Activated CD8-positive, alpha-beta memory T cell treated with anti-CD3 and anti-CD28 coated beads, Interleukin-2, amount 10 ng/mL, durations not matched to agents 7 days and 5 days (primary cell): Measurements from ENCODE around the gene KATNAL1. TPM values are rescaled to one million over a fixed set of nuclear protein-coding genes. Genes with fewer than 3 reads are reported as not detected.
A peak's percentile ranks its signal among the peaks of the same experiment; 100 is the strongest.

ENCODE experiments used
- ATAC-seq: fragments of 150-1000 bp; cut with Tn5 transposase; one replicate; pipeline ENCODE4 v1.10.0; 2021; ENCODE audit warnings: moderate library complexity
- CTCF ChIA-PET: fragments of 350-600 bp; sonication (Branson Sonifier 250); formaldehyde crosslinking; loops from one replicate; lab custom pipeline; 2021; ENCODE audit warnings: antibody characterized with exemption; lab: Charles Lee
- DNase-seq: peaks from one replicate; pipeline ENCODE4 v3.0.0-alpha.2; 2020
- H3K27ac Mint-ChIP-seq: one replicate; pipeline ENCODE4 v1.8.0; 2021; ENCODE audit warnings: mild to moderate bottlenecking, mixed read lengths
- H3K27me3 Mint-ChIP-seq: one replicate; pipeline ENCODE4 v1.8.0; 2021; ENCODE audit warnings: mixed read lengths
- H3K36me3 Mint-ChIP-seq: one replicate; pipeline ENCODE4 v1.8.0; 2021; ENCODE audit warnings: mild to moderate bottlenecking, mixed read lengths
- H3K4me1 Mint-ChIP-seq: one replicate; pipeline ENCODE4 v1.8.0; 2021; ENCODE audit warnings: mixed read lengths
- H3K4me3 Mint-ChIP-seq: one replicate; pipeline ENCODE4 v1.8.0; 2021; ENCODE audit warnings: mild to moderate bottlenecking, moderate library complexity, mixed read lengths
- H3K9me3 Mint-ChIP-seq: one replicate; pipeline ENCODE4 v1.8.0; 2022; ENCODE audit warnings: low read depth, mixed read lengths
- total RNA-seq, 2 experiments: library from RNA; stranded (reverse); gene quantifications; one replicate each; pipeline ENCODE4 v1.2.3, GENCODE V29; 2021

Gene KATNAL1
- total RNA-seq, 2 experiments from 2014 or later, result 24.6 to 38.2 TPM

DNA sequence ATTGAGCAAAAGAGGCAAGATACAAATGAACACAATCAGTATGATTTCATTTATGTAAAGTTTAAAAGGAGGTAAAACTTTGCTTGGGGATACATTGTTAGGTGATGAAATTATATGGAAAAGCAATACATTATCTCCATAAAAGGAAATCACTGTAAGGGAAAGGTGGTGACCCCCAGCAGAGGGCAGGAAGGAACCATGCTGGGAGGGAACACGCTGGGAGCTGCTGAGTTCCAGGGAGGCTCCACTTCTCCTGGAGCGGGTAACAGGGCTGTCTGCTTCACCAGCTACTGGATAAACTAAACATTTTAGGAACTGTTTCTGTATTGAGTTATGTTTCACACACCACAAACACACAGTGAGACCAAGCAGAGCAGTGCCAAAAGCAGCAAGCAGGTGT lies 91.2 kb downstream of the KATNAL1 start:
- Mint-ChIP-seq H3K27me3 (no peaks in the 10 kb centered on the region), H3K4me1 (peaks cover under 1% of the 10 kb centered on the region), H3K27ac (no peak overlapping the region), H3K4me3 (no peak overlapping the region), H3K9me3 (no peaks in the 10 kb centered on the region), H3K36me3 (peaks cover 38% of the 10 kb centered on the region)
- ATAC-seq (no peak), DNase-seq (no peak)
- CTCF ChIA-PET, result no interaction called here

- no peaks in the 10 kb centered on the region for H3K9me3 Mint-ChIP-seq
- no peak for ATAC-seq
- no peaks in the 10 kb centered on the region for H3K4me1 Mint-ChIP-seq
- H3K27me3 Mint-ChIP-seq, result no peaks in the 10 kb centered on the region
- no peak for DNase-seq
- peaks cover 47% of the 10 kb centered on the region for H3K36me3 Mint-ChIP-seq
- CTCF ChIA-PET, result interaction anchor here (0.6 kb wide), 1 partner anchor 371 kb away, joined by 4 read pairs; no protein-coding TSS in a partner anchor
- H3K27ac Mint-ChIP-seq, result no peak overlapping the region
- H3K4me3 Mint-ChIP-seq, result no peak overlapping the region
Observed at GRCh38 chr13:30212256-30212655, 95.1 kb downstream of the KATNAL1 start.

DNA sequence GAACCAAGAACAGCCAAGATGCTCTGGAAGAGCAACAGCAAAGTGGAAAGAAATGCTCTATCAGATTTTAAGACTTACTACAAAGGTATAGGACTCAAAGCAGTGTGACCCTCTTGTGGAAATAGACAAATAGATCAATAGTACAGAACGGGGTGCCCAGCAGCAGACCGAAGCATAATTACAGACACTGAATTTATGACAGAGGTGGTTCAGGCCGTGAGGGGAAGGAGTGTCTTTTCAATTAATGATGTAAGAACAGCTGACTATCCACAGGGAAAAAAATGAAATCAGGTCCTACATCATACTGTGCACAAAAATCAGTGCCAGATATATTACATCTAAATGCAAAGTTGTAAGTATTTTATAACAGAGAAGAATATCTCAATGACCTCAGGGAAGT lies 95.6 kb downstream of the KATNAL1 start:
- H3K27ac Mint-ChIP-seq, result no peak overlapping the region
- ATAC-seq, result no peak
- H3K4me3 Mint-ChIP-seq, result no peak overlapping the region
- DNase-seq, result no peak
- peaks cover 49% of the 10 kb centered on the region for H3K36me3 Mint-ChIP-seq
- no peaks in the 10 kb centered on the region for H3K27me3 Mint-ChIP-seq
- H3K4me1 Mint-ChIP-seq, result no peaks in the 10 kb centered on the region
- CTCF ChIA-PET, result interaction anchor here (0.6 kb wide), 1 partner anchor 371 kb away, joined by 4 read pairs; no protein-coding TSS in a partner anchor
- H3K9me3 Mint-ChIP-seq, result no peaks in the 10 kb centered on the region

- CTCF ChIA-PET, result interaction anchor here (1.0 kb wide), 1 partner anchor 73 kb away, joined by 3 read pairs; no protein-coding TSS in a partner anchor
- H3K27ac Mint-ChIP-seq, result no peak overlapping the region
- H3K4me3 Mint-ChIP-seq, result no peak overlapping the region
- ATAC-seq (no peak), DNase-seq (no peak)
- H3K36me3 Mint-ChIP-seq, result peaks cover 31% of the 10 kb centered on the region
- H3K4me1 Mint-ChIP-seq, result peaks cover 2% of the 10 kb centered on the region
- no peaks in the 10 kb centered on the region for H3K27me3 Mint-ChIP-seq
- H3K9me3 Mint-ChIP-seq, result no peaks in the 10 kb centered on the region
Observed at GRCh38 chr13:30204564-30204963, 102.8 kb downstream of the KATNAL1 start.

DNA sequence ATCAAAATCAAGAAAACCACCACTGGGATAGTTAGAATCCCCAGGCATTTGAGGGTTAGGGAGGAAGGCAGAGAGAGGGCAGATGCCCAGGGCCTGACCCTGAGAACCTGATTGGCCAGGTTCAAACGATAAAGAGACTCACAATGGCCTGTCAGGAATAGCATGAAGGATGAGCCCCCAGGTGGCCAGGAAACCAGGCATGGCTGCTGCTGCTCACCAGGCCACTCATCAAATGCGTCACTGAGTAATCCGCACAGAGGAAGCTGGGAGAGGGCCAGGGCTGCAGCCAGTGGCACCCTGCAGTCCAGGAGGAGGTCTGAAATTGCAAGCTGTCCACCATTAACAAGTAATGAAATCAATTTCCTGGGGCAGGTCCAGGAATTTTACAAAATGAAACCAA lies 111.3 kb downstream of the KATNAL1 start:
- Mint-ChIP-seq H3K27ac (peak overlapping the region; percentile 48), H3K9me3 (no peaks in the 10 kb centered on the region), H3K4me3 (no peak overlapping the region), H3K4me1 (no peaks in the 10 kb centered on the region), H3K36me3 (peaks cover 3% of the 10 kb centered on the region), H3K27me3 (no peaks in the 10 kb centered on the region)
- CTCF ChIA-PET, result interaction anchor here (1.1 kb wide), 2 partner anchors 11 to 15 kb away, joined by 3 read pairs; no protein-coding TSS in a partner anchor
- ATAC-seq (no peak), DNase-seq (no peak)

- no peak overlapping the region for H3K4me3 Mint-ChIP-seq
- no peak for ATAC-seq
Observed at GRCh38 chr13:30194906-30195305, 112.4 kb downstream of the KATNAL1 start.

GRCh38 chr13:30193279-30194234 lies 113.8 kb downstream of the KATNAL1 start:
- CTCF ChIA-PET, result no interaction called here
- H3K36me3 Mint-ChIP-seq, result peaks cover 3% of the 10 kb centered on the region

More at GRCh38 chr13:30194906-30195305, 112.4 kb downstream of the KATNAL1 start:
- DNase-seq, result no peak
- Mint-ChIP-seq H3K9me3 (no peaks in the 10 kb centered on the region), H3K4me1 (no peaks in the 10 kb centered on the region), H3K27me3 (no peaks in the 10 kb centered on the region), H3K36me3 (peaks cover 3% of the 10 kb centered on the region), H3K27ac (no peak overlapping the region)
- CTCF ChIA-PET, result no interaction called here

GRCh38 chr13:30192320-30193093 lies 114.8 kb downstream of the KATNAL1 start:
- Mint-ChIP-seq H3K9me3 (no peaks in the 10 kb centered on the region), H3K4me1 (no peaks in the 10 kb centered on the region), H3K27me3 (no peaks in the 10 kb centered on the region), H3K36me3 (no peaks in the 10 kb centered on the region), H3K4me3 (no peak overlapping the region), H3K27ac (no peak overlapping the region)
- CTCF ChIA-PET, result no interaction called here
- ATAC-seq, result no peak
- no peak for DNase-seq

More at GRCh38 chr13:30193279-30194234, 113.8 kb downstream of the KATNAL1 start:
- Mint-ChIP-seq H3K27ac (no peak overlapping the region), H3K27me3 (no peaks in the 10 kb centered on the region), H3K4me3 (no peak overlapping the region), H3K9me3 (no peaks in the 10 kb centered on the region), H3K4me1 (no peaks in the 10 kb centered on the region)
- ATAC-seq (no peak), DNase-seq (no peak)

- Mint-ChIP-seq H3K9me3 (no peaks in the 10 kb centered on the region), H3K27me3 (no peaks in the 10 kb centered on the region), H3K4me3 (no peak overlapping the region), H3K27ac (no peak overlapping the region), H3K4me1 (no peaks in the 10 kb centered on the region), H3K36me3 (no peaks in the 10 kb centered on the region)
- no peak for DNase-seq
- CTCF ChIA-PET, result interaction anchor here (0.6 kb wide), 1 partner anchor 341 kb away, joined by 3 read pairs; no protein-coding TSS in a partner anchor
- ATAC-seq, result no peak
Observed at GRCh38 chr13:30191491-30192100, 115.8 kb downstream of the KATNAL1 start.

DNA sequence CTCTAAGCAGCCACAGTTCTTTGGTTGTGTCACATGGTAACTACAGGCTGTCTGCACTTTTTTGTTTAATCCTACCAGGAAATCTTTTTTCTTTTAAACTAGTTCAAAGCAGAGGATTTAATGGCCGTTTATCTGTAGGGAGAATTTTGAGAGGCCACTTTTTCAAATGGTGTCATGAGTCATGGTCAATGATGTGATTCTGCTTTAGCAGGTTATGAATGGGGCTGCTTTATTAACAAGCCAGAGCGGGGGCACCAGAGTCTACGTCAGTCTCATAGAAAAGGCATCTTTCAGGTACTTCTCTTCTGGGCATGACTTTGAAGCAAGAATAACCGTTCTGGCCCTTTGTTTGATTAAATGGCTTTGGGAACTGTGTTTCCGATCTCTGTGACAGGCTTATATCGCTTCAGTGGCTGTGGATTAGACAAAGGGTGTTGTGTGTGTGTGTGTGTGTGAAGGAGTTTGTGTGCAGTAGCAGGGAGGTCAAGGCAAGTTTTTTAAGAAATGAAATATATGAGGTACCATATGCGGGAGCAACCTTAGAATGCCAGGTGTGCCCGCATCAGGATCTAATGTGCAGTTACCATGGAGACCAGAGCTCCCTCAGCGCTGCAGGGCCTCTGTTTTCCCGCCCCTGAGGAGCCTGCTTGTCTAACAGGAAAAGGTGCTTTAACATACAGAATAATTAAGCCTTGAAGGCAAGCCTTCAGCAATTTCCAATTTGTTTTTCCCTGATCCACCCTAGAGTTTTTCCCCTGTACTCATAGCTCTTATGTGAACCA lies 120.5 kb downstream of the KATNAL1 start:
- CTCF ChIA-PET, result interaction anchor here (1.1 kb wide), 1 partner anchor 54 kb away, joined by 5 read pairs; no protein-coding TSS in a partner anchor
- Mint-ChIP-seq H3K4me1 (no peaks in the 10 kb centered on the region), H3K27ac (no peak overlapping the region)

DNA sequence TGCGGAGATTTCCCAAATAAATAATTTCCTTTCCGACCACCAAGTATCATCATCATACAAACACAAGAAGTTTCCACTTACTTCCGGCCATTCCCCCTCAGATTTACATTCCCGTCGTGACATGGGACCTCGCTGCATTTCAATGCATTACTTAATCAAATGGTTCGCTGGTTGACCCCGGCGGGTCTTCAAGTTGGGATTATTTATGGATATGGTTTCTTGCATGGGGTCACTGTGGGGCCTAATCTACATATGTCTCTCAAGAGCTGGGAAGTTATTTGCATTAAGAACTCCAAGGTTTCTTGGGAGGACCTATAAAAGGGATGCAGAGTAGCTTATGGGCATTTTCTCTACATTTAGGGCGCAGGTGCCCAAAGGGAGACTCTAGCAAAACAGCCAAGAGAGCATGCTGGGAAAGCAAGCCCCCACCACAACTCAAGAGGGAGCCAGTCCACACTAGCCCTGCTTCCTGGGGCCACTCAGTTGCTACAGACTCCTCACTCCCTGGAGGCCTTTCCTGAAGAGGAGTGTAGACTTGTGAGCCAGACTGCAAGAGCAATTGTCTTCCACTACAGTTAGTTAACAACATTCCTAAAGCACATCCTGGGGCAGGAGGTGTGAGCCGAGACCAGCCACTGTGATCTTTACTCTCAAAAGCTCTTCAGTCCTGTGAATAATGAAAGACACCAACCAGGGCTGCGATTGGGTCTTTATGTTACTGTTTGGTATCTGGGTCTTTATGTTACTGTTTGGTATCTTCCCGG lies 125.3 kb downstream of the KATNAL1 start:
- no peak overlapping the region for H3K4me3 Mint-ChIP-seq
- ATAC-seq, result no peak
- no peaks in the 10 kb centered on the region for H3K27me3 Mint-ChIP-seq
- H3K27ac Mint-ChIP-seq, result no peak overlapping the region
- no peak for DNase-seq
- H3K9me3 Mint-ChIP-seq, result peaks cover 2% of the 10 kb centered on the region
- CTCF ChIA-PET, result no interaction called here
- no peaks in the 10 kb centered on the region for H3K4me1 Mint-ChIP-seq
- H3K36me3 Mint-ChIP-seq, result peaks cover 1% of the 10 kb centered on the region

More for the DNA sequence above, 120.5 kb downstream of the KATNAL1 start:
- no peaks in the 10 kb centered on the region for H3K27me3 Mint-ChIP-seq
- H3K9me3 Mint-ChIP-seq, result peaks cover 2% of the 10 kb centered on the region
- ATAC-seq, result no peak
- no peak for DNase-seq
- H3K36me3 Mint-ChIP-seq, result peaks cover 1% of the 10 kb centered on the region
- H3K4me3 Mint-ChIP-seq, result no peak overlapping the region
